ENCODE results near the gene IER3. TPM values are rescaled to one million over a fixed set of nuclear protein-coding genes. Genes with fewer than 3 reads are reported as not detected.

Gene IER3
- polyA plus RNA-seq, 1 of the 3 experiments (the other 2 are of a cell fraction): 12.9 TPM

DNA sequence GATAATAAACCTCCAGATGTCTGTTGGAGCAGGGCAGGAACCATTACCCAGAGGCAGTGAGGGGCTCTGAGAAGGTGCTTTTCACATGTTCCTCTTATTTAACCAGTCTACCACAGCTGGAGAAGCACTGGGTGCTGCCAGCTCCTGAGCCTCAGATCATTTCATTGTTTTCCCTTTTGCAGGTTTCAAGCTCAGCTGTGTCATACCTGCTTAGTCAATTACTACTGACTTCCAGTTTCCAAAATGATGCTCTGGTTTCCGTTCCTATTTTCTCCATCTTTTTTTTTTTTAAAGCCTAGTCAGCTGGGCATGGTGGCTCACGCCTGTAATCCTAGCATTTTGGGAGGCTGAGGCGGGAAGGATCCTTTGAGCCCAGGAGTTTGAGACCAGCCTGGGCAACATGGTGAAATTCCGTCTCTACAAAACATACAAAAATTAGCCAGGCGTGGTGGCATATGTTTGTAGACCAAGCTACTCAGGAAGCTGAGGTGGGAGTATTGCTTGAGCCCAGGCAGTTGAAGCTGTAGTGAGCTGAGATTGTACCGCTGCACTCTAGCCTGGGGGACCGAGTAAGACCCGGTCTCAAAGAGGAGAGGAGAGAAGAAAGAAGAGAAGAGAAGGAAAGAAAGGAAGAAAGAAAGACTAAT lies 8.6 kb downstream of the IER3 start:
- peaks cover 50 to 89% of the 10 kb centered on the region in 2 experiments for H3K36me3 ChIP-seq (replicated peaks in 1 of 2; ENCODE audit: control insufficient read depth in 1 of 2, insufficient read depth in 2 of 2, low read length in 1 of 2)
- no peak overlapping the region for H3K4me3 ChIP-seq (ENCODE audit: low read depth in 2 of 2, low read length in 1 of 2)
- ChIA-PET POLR2A (no interaction called here), CTCF (interaction anchor here (9.9 to 42.4 kb wide), 2 partner anchors 13 to 50 kb away, joined by 73 to 838 read pairs; partner anchors contain the start of genes DHX16, NRM and PPP1R18)
- H3K9ac ChIP-seq: no peak overlapping the region
- H4K20me1 ChIP-seq (ENCODE audit: insufficient read depth): peaks cover 8% of the 10 kb centered on the region; the same call in 1 of the 2 replicates
- DNase-seq: no peak
- no peaks in the 10 kb centered on the region for H3K9me3 ChIP-seq
- H3K9me2 ChIP-seq: no peaks in the 10 kb centered on the region
- no peak overlapping the region for H3K4me2 ChIP-seq
- WGBS (ENCODE audit: low lambda C conversion rate): 93% methylated on average over 8 of the region's 8 CpGs
- peaks cover 91% of the 10 kb centered on the region for H3K79me2 ChIP-seq (ENCODE audit: insufficient read depth)
- no peaks in the 10 kb centered on the region for H3K27me3 ChIP-seq (ENCODE audit: insufficient read depth)
- peaks cover 28% of the 10 kb centered on the region for H3F3A ChIP-seq (replicated peaks; ENCODE audit: insufficient read depth)
- no peak overlapping the region for H2AFZ ChIP-seq (ENCODE audit: low read depth)
- no peak for TF ChIP-seq ELF1 (IDR thresholded peaks at IDR 0.05)
- TF ChIP-seq RFX5 (IDR thresholded peaks at IDR 0.05; ENCODE audit: low read length): no peak
- TF ChIP-seq GABPA (IDR thresholded peaks at IDR 0.05; ENCODE audit: low read depth): no peak
- no peak for TF ChIP-seq POLR2AphosphoS5 (IDR thresholded peaks at IDR 0.05; ENCODE audit: low read depth, low read length)
- TF ChIP-seq RAD21 (IDR thresholded peaks at IDR 0.05; ENCODE audit: low read length): no peak
- TF ChIP-seq, protein P1, sequence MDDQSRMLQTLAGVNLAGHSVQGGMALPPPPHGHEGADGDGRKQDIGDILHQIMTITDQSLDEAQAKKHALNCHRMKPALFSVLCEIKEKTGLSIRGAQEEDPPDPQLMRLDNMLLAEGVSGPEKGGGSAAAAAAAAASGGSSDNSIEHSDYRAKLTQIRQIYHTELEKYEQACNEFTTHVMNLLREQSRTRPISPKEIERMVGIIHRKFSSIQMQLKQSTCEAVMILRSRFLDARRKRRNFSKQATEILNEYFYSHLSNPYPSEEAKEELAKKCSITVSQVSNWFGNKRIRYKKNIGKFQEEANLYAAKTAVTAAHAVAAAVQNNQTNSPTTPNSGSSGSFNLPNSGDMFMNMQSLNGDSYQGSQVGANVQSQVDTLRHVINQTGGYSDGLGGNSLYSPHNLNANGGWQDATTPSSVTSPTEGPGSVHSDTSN (IDR thresholded peaks at IDR 0.05): no peak
- no peak for TF ChIP-seq TCF12 (IDR thresholded peaks at IDR 0.05)
- TF ChIP-seq EP300 (IDR thresholded peaks at IDR 0.05; ENCODE audit: borderline replicate concordance in 1 of 2, low read depth in 1 of 2, low read length in 1 of 2): no peak
- TF ChIP-seq, protein P2, sequence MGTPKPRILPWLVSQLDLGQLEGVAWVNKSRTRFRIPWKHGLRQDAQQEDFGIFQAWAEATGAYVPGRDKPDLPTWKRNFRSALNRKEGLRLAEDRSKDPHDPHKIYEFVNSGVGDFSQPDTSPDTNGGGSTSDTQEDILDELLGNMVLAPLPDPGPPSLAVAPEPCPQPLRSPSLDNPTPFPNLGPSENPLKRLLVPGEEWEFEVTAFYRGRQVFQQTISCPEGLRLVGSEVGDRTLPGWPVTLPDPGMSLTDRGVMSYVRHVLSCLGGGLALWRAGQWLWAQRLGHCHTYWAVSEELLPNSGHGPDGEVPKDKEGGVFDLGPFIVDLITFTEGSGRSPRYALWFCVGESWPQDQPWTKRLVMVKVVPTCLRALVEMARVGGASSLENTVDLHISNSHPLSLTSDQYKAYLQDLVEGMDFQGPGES (IDR thresholded peaks at IDR 0.05; ENCODE audit: low read depth, low read length): no peak
- TF ChIP-seq EZH2phosphoT487 (IDR thresholded peaks at IDR 0.05; ENCODE audit: borderline replicate concordance, low read depth): no peak
- no peak for TF ChIP-seq FOXM1 (IDR thresholded peaks at IDR 0.05; ENCODE audit: low read depth)
- no peak for TF ChIP-seq RCOR1 (IDR thresholded peaks at IDR 0.05; ENCODE audit: low read length)
- TF ChIP-seq TAF1 (IDR thresholded peaks at IDR 0.05; ENCODE audit: borderline replicate concordance, low read depth, low read length): no peak
- no peak for TF ChIP-seq FOXJ3 (CRISPR knock-in tag; IDR thresholded peaks at IDR 0.05)
- TF ChIP-seq, protein P3, sequence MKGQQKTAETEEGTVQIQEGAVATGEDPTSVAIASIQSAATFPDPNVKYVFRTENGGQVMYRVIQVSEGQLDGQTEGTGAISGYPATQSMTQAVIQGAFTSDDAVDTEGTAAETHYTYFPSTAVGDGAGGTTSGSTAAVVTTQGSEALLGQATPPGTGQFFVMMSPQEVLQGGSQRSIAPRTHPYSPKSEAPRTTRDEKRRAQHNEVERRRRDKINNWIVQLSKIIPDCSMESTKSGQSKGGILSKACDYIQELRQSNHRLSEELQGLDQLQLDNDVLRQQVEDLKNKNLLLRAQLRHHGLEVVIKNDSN (IDR thresholded peaks at IDR 0.05; ENCODE audit: borderline replicate concordance, low read depth): no peak
- no peak for TF ChIP-seq YY1 (IDR thresholded peaks at IDR 0.05; ENCODE audit: low read depth)
- H3K27ac ChIP-seq (ENCODE audit: low read depth in 2 of 2, low read length in 1 of 2): no peak overlapping the region
- peaks cover 6 to 19% of the 10 kb centered on the region in 2 experiments; a peak in 3 of 4 replicates for H3K4me1 ChIP-seq (ENCODE audit: control insufficient read depth in 1 of 2, insufficient read depth in 2 of 2, low read depth in 1 of 2, low read length in 1 of 2)
